ENCODE results near the gene SMARCB1. TPM values are rescaled to one million over a fixed set of nuclear protein-coding genes. Genes with fewer than 3 reads are reported as not detected.
"Not testable (repeated sequence)": the region's sequence is repeated elsewhere in the genome, so short reads cannot be mapped to it uniquely, and the experiment has no call there.

The SMARCB1 gene
- total RNA-seq, 1 donor from 2014 or later: 52.5 TPM

GRCh38 chr22:23847991-23848864 is 61.5 kb downstream of the SMARCB1 start:
- ATAC-seq (no peak), DNase-seq (ENCODE audit: missing footprints) (no peak)
- intact Hi-C loops (cut with DNase I): loop anchor here (5.0 kb wide), 4 partner anchors 61 to 326 kb away; partner anchors contain the start of genes CHCHD10 and SMARCB1

DNA sequence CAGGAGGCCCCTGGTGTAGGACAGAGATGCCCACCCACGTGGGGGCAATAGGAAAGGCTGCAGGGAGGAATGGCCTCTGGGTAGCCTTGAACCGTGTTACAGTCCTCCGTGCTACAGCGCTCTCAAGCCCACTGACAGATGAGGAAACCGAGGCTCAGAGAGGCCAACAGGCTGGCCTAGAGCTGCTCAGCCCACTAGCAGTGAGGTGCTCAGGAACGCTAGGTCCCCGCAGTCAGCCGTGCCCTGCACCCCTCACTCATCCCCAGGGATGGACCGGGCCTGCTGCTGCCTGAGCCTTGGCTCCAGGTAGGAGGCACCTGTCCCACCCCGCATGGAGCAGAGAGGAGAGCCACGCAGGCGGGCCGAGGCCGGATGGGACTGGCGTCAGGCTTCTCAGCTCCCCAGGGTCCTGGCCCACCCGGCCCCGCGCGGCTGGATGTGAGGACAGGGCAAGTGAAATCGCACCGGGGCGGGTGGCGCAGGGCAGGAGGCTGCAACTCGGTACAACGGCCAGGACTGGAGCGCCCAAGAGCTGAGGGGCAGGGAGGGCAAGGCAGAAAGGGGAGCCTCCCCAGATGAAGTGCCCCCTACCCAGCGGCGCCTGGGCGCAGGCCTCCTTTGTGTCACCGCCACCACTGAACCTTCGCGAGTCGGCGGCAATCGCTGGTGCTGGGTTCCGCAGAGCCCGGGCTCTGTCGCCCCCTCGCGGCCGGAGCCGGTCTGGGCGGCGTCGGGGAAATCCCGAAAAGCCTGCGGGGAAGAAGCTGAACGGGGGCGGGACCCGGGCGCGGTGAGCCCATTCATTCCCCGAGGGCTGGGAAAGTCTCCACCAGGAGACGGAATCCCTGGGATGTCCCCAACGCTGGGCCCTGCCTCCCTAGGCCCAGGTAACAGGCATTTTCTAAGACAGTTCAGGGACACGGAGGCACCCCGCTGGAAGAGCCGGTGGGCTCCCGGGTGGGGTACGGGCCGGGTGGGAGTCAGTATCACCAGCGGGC is 62.5 kb downstream of the SMARCB1 start:
- intact Hi-C loops (cut with DNase I): loop anchor here (5.0 to 10.0 kb wide), 5 partner anchors 62 to 535 kb away; partner anchors contain the start of genes CHCHD10 and SMARCB1
- ATAC-seq (peak; percentile 45), DNase-seq (ENCODE audit: missing footprints) (peak; percentile 92)

DNA sequence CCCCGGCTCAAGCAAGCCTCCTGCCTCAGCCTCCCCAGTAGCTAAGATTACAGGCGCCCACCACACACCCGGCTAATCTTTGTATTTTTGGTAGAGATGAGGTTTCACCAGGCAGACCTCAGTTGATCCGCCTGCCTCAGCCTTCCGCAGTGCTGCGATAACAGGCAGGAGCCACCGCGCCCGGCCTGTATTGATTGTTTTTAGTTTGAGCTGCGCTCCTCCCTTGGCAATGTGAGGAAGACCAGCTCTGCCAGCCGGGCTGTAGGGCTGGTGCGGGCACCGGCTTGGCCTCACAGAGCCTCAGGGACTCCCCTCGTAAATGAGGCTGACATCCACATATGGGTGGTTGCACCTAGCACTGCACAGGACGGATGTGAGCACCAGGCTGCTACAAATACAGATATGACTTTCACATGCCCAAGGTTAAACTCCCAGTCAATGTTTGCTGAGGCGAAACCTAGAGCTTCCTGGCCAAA is 63.4 kb downstream of the SMARCB1 start:
- ATAC-seq (no peak), DNase-seq (ENCODE audit: missing footprints) (no peak)
- intact Hi-C loops (cut with DNase I): loop anchor here (10.0 kb wide), 1 partner anchor 535 kb away; no protein-coding TSS in a partner anchor

- DNase-seq (ENCODE audit: missing footprints) (no peak), ATAC-seq (peak; percentile 57)
- intact Hi-C loops (cut with DNase I): loop anchor here (10.0 kb wide), 1 partner anchor 542 kb away; no protein-coding TSS in a partner anchor
Measured at GRCh38 chr22:23856721-23857605, 70.2 kb downstream of the SMARCB1 start.

DNA sequence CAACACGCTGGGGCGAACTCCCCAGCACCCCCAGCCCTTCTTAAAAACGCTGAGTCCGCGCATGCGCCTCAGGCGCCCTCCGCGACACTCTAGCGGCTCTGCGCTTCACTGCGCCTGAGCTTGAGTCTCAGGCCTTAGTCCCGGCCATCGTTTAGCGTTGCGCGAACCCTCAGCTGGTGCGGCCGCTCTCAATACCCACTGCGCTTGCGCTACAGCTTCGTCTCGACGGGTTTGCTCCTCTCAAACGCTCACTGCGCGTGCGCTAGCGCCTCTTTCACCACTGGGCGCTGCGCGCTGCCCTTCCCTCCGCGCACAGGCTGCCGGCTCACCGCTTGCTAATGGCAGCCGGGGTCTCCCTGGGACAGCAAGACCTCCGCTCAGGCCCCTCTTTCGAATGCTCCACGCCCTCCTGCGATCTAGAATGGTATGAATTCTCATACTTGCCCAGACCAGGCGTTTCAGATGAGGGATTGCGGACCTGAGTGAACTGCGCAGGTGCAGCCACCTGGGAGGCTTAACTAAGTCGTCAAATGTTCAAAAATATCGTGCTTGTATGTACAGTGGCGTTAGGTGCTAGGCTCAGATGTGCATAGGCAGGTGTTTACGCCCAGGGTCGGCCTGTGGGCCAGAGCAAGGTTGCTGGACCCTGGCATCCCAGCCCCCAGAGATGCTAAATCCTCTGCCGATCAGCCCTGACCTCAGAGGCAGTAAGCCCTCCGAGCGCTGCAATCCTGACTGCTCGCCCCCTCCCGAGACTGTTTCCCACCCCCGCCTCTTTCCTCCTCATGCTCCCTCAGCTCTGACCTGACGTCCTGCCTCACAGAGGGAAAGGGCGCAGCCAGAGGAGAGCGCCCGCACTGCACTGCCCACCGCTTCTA is 71.1 kb downstream of the SMARCB1 start, which contains the start of gene SLC2A11:
Gene SLC2A11, plus strand, starts transcription at position 270 of the 878 bp plus-strand sequence. Its CDS starts 125 bp downstream, at position 395.
- intact Hi-C loops (cut with DNase I): loop anchor here (10.0 kb wide), 1 partner anchor 543 kb away; no protein-coding TSS in a partner anchor
- DNase-seq (ENCODE audit: missing footprints): peak; percentile 99
- peak; percentile 97 for ATAC-seq

GRCh38 chr22:23858484-23858815 is 71.7 kb downstream of the SMARCB1 start:
- intact Hi-C loops (cut with DNase I): loop anchor here (10.0 kb wide), 1 partner anchor 544 kb away; no protein-coding TSS in a partner anchor
- ATAC-seq (no peak), DNase-seq (ENCODE audit: missing footprints) (no peak)

DNA sequence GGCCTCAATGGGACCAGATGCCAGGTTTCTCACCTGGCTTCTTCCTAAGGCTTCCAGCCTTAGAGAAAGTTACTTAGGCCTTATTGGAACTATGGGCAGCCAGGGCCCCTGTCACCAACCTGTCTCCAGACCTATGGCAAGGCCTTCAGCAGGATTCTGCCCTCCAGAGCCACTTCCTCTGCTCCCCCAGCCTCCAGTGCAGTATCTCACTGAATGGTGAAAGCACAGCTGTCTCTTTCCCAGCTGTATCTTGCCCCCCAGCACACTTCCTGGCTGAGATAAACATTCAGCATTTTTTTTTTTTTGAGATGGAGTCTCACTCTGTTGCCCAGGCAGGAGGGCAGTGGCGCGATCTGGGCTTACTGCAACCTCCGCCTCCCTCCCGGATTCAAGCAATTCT is 72.4 kb downstream of the SMARCB1 start:
- intact Hi-C loops (cut with DNase I): loop anchor here (10.0 kb wide), 1 partner anchor 544 kb away; no protein-coding TSS in a partner anchor
- no peak for DNase-seq (ENCODE audit: missing footprints)
- no peak for ATAC-seq

GRCh38 chr22:23860187-23860586 is 73.4 kb downstream of the SMARCB1 start:
- ATAC-seq; DNase-seq (ENCODE audit: missing footprints); intact Hi-C loops (cut with DNase I): not testable (repeated sequence)

DNA sequence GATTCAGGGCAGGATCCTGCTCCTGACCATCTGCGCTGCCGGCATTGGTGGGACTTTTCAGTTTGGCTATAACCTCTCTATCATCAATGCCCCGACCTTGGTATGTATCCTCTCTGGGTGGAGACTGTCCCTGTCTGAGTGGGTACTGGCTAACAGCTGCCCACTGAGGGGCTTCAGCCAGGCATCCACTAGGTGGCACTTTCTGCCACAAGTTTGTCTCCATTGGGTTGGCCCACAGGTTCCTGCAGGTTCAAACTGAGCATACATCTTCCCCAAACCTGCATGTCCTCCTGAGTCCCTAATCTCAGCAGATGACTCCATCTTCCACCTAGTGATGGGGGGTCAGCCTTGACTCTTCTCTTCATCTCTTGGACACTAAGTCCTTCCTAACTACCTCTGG is 75.3 kb downstream of the SMARCB1 start:
- intact Hi-C loops (cut with DNase I): no loop called here
- ATAC-seq: no peak
- DNase-seq (ENCODE audit: missing footprints): no peak

- ATAC-seq: peak; percentile 35
- DNase-seq (ENCODE audit: missing footprints); intact Hi-C loops (cut with DNase I): not testable (repeated sequence)
Measured at GRCh38 chr22:23864499-23865154, 77.9 kb downstream of the SMARCB1 start.

DNA sequence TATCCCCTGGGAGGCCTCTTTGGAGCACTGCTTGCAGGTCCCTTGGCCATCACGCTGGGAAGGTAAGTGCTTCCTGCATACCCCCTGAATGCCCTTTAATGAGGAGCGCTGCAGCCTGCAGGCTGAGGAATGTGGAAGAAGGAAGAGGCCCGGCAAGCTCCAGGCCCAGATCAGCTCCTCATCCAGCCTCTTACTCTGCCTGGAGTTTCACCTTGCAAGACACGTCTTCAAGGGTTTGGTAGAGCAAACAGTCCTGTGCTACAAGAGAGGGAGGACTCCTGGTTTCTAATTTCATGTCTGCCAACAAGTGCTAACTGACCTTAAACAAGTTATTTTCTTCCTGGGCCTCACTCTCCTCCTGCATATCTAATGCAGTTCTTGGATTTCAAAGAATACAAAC is 81.8 kb downstream of the SMARCB1 start:
- no peak for DNase-seq (ENCODE audit: missing footprints)
- no peak for ATAC-seq
- intact Hi-C loops (cut with DNase I): no loop called here

- intact Hi-C loops (cut with DNase I): no loop called here
- no peak for DNase-seq (ENCODE audit: missing footprints)
- ATAC-seq: no peak
Measured at GRCh38 chr22:23874871-23875270, 88.1 kb downstream of the SMARCB1 start.

DNA sequence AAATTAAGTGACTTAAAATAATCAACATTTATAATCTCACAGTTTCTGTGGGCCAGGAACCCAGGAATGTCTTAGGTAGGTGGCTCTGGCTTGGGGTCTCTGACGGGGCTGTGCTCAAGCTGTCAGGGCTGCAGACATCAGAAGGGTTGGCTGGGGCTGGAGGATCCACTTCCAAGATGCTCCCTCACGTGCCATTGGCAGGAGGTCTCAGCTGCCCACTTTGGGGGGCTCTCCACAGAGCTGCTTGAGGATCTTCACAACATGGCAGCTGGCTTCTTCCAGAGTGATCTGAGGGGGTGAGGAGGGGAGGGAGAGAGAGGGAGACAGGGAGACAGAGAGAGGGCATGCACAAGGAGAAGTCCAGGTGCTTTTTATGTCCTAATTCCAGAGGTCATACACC is 89.0 kb downstream of the SMARCB1 start:
- ATAC-seq (no peak), DNase-seq (ENCODE audit: missing footprints) (no peak)
- intact Hi-C loops (cut with DNase I): no loop called here

GRCh38 chr22:23877566-23877965 is 90.8 kb downstream of the SMARCB1 start:
- DNase-seq (ENCODE audit: missing footprints) (no peak), ATAC-seq (no peak)
- intact Hi-C loops (cut with DNase I): no loop called here

DNA sequence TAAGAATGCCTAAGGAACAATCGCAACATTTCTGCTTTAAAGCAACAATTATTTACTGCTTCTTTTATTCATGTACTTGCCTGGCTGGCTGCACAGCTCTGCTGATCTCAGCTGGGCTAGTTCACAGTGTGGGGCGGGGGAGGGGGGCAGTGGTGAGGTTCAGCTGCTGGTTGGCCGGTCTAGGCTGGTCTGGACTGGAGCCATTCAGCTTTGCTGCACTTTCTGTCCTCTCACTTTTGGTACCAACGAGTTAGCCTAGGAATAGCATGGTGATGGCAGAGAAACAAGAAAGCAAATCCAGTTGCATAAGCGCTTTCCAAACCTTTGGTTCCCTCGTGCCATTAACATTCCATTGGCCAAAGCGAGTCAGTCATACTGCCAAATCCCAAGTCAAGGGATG is 91.5 kb downstream of the SMARCB1 start:
- ATAC-seq (peak; percentile 65), DNase-seq (ENCODE audit: missing footprints) (no peak)
- intact Hi-C loops (cut with DNase I): no loop called here

- peak; percentile 26 for ATAC-seq
- intact Hi-C loops (cut with DNase I): no loop called here
- no peak for DNase-seq (ENCODE audit: missing footprints)
Measured at GRCh38 chr22:23882370-23882769, 95.6 kb downstream of the SMARCB1 start.
